HL-60 (cell line): ENCODE measurements around the gene CXCR6.

Experiments used
- DNase-seq, 2 experiments: peaks; one replicate each; pipeline ENCODE4 v3.0.0-alpha.2; 2010 to 2020; ENCODE audit warnings: low read depth in 1 of 2, low spot score in 1 of 2
- H3K27ac ChIP-seq: fragments of 250-450 bp; sonication (Bioruptor Pico); replicated peaks from 2 replicates; pipeline ENCODE4 v1.5.1; 2020; ENCODE audit warnings: mild to moderate bottlenecking, moderate library complexity
- H3K27me3 ChIP-seq: fragments of 250-450 bp; sonication (Bioruptor Pico); 2 replicates; pipeline ENCODE4 v1.5.1; 2021; ENCODE audit warnings: mild to moderate bottlenecking, moderate library complexity; ENCODE audit not compliant: insufficient read depth, poor library complexity, severe bottlenecking
- H3K4me3 ChIP-seq: replicated peaks from 2 replicates; pipeline ENCODE4 v1.5.1; 2011; ENCODE audit warnings: mild to moderate bottlenecking, control low read depth, low read length; ENCODE audit not compliant: insufficient read depth
- GABPA ChIP-seq: IDR thresholded peaks from 2 replicates; pipeline ENCODE4 v1.6.1; 2012; ENCODE audit warnings: low read depth
- POLR2AphosphoS5 ChIP-seq: IDR thresholded peaks from 2 replicates; pipeline ENCODE4 v1.6.1; 2012; ENCODE audit warnings: low read depth
- SPI1 ChIP-seq: IDR thresholded peaks from 2 replicates; pipeline ENCODE4 v1.6.1; 2012; ENCODE audit warnings: low read depth, mild to moderate bottlenecking, borderline replicate concordance
- TF ChIP-seq, protein P1 (sequence below): IDR thresholded peaks from one replicate; pipeline ENCODE4 v1.5.1; 2011; ENCODE audit warnings: low read length, control low read depth, inconsistent platforms; ENCODE audit not compliant: insufficient read depth
- TF ChIP-seq, protein P2 (sequence below): IDR thresholded peaks from 2 replicates; pipeline ENCODE4 v1.6.1; 2012; ENCODE audit warnings: low read depth; ENCODE audit not compliant: insufficient replicate concordance

CXCR6 gene

DNA sequence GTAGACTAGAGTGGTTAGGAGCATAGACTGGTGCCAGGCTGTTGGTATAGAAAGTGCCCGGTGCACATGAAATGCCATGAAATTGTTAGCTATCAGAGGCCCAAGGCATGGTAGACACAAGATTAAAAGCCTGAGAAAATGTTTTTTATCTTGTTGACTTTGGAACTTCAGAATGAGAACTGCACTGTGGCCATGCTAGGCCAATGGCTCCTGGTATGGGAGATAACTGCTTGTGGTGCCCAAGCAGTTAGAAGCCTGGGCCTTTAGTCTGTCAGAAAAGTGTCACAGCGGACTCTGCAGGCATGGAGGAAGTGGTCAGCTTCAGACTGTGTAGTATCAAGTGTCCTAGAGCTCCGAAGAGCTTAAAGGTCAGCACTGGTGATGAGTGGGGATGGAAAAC lies 40.5 kb downstream of the CXCR6 start:
- Histone ChIP-seq H3K27me3 (no peaks in the 10 kb centered on the region), H3K27ac (no peak overlapping the region), H3K4me3 (no peak overlapping the region)
- DNase-seq, result no peak
- TF ChIP-seq, protein P1, sequence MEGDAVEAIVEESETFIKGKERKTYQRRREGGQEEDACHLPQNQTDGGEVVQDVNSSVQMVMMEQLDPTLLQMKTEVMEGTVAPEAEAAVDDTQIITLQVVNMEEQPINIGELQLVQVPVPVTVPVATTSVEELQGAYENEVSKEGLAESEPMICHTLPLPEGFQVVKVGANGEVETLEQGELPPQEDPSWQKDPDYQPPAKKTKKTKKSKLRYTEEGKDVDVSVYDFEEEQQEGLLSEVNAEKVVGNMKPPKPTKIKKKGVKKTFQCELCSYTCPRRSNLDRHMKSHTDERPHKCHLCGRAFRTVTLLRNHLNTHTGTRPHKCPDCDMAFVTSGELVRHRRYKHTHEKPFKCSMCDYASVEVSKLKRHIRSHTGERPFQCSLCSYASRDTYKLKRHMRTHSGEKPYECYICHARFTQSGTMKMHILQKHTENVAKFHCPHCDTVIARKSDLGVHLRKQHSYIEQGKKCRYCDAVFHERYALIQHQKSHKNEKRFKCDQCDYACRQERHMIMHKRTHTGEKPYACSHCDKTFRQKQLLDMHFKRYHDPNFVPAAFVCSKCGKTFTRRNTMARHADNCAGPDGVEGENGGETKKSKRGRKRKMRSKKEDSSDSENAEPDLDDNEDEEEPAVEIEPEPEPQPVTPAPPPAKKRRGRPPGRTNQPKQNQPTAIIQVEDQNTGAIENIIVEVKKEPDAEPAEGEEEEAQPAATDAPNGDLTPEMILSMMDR, result no peak
- TF ChIP-seq, protein P2, sequence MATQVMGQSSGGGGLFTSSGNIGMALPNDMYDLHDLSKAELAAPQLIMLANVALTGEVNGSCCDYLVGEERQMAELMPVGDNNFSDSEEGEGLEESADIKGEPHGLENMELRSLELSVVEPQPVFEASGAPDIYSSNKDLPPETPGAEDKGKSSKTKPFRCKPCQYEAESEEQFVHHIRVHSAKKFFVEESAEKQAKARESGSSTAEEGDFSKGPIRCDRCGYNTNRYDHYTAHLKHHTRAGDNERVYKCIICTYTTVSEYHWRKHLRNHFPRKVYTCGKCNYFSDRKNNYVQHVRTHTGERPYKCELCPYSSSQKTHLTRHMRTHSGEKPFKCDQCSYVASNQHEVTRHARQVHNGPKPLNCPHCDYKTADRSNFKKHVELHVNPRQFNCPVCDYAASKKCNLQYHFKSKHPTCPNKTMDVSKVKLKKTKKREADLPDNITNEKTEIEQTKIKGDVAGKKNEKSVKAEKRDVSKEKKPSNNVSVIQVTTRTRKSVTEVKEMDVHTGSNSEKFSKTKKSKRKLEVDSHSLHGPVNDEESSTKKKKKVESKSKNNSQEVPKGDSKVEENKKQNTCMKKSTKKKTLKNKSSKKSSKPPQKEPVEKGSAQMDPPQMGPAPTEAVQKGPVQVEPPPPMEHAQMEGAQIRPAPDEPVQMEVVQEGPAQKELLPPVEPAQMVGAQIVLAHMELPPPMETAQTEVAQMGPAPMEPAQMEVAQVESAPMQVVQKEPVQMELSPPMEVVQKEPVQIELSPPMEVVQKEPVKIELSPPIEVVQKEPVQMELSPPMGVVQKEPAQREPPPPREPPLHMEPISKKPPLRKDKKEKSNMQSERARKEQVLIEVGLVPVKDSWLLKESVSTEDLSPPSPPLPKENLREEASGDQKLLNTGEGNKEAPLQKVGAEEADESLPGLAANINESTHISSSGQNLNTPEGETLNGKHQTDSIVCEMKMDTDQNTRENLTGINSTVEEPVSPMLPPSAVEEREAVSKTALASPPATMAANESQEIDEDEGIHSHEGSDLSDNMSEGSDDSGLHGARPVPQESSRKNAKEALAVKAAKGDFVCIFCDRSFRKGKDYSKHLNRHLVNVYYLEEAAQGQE, result no peak
- TF ChIP-seq POLR2AphosphoS5 (no peak), GABPA (no peak), SPI1 (no peak)

DNA sequence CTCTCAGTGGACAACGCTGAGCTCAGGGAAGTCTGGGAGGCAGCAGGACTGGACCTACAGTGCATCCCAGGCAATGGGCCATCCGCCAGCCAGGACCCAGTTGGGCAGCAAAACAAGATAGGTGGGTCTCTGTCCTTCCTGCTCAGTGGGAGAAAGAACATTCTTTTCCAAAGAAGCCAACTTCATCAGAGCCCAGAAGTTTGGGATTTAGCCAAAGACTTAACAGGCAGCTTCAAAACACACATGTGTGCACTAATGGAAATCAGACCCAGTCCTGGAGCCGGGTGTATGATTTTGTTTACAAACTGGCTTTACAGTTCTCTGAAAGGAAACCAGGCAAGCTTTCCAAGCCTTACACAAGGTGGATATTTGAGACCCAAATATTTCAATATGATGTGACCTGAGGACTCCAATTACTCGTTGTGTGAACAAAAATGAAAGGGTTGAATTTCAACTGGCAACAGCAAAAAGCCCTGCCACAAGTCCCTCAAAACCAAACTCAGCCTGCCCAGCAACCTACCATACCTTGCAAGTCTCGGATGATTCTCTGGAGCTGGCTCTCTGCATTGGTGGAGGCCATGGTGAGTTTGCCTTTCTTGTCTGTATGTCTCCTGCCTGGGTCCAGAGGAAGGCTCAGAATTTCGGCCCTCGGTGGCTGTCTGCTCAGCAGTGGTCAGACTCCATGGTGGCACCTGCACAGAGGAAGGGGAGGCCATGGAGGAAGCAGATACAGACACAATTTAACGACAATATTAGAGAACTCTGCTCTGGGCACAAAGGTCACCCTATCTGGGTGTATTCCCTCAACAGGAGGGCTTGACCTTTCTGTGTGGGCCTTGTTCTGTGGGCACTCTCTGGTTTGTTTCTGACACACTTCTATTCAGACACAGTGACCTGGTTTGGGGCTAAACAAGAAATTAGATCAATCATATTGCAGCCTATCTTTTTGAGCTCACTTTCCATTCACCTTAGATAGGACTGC lies 41.4 kb downstream of the CXCR6 start:
- Histone ChIP-seq H3K27ac (no peak overlapping the region), H3K4me3 (no peak overlapping the region), H3K27me3 (no peaks in the 10 kb centered on the region)
- DNase-seq, result no peak
- TF ChIP-seq POLR2AphosphoS5 (no peak), GABPA (no peak), SPI1 (no peak)
- TF ChIP-seq, protein P2, result no peak
- TF ChIP-seq, protein P1, result no peak

DNA sequence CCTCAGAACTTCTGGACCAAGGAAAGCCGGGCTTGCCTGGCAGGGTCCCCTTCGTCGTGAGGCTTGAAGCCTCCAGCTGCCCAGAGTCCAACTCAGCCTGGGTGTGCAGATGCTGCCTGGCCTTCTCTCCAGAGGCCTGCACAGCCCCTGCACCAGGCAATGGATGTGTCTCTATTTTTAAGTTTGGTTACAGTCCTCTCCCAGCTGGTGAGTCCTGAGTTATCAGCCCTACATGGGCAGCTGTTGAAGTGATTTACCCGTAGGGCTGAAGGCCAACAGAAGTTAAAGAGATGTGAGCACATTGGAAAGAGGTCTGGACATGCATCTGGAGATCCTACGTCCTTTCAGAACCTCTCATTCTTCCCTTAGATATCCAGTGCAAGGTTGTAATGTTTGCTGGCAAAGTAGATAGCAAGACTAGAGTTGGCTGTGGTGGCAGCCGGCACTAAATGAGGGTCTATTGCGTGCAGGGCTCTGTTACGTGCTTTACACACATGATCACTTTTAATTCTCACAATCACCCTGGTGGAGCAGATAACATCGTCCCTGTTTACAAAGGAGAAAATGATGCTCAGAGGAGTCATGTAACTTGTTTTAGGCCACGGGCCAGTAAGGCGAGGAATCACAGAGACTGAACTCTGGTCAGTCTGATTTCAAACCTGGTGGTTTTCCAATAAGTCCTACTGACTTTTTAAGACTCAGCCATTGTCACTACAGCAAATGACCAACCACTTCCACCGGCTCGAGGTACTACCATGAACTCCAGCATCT lies 42.5 kb downstream of the CXCR6 start:
- DNase-seq, result no peak
- no peak for TF ChIP-seq SPI1
- no peak for TF ChIP-seq POLR2AphosphoS5
- TF ChIP-seq, protein P1, result no peak
- TF ChIP-seq, protein P2, result no peak
- TF ChIP-seq GABPA, result no peak
- Histone ChIP-seq H3K27me3 (no peaks in the 10 kb centered on the region), H3K4me3 (no peak overlapping the region), H3K27ac (no peak overlapping the region)
